ENCODE results near the gene DENND1A. TPM values are rescaled to one million over a fixed set of nuclear protein-coding genes. Genes with fewer than 3 reads are reported as not detected.

DENND1A gene
- total RNA-seq, 1 experiment from 2014 or later, result 23.5 TPM

DNA sequence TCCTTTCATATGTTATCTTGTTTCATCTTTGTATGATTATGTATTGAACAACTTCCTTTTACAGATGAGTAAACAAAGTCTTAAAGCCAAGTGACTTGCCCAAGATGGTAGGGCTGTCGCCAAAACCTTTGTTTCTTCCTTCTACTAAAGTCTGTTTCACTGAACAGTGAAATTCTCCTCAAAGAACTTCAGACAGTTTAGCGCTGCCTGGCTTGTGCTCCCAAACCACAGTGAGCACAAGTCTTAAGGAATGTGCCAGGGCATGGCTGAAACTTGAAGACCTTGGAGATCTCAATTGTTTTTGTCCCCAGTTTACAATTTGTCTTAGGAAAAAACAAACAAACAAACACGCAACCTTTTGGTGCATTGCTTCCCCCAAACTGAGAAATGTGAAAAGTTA is 300.4 kb downstream of the DENND1A start:
- ATAC-seq (no peak), DNase-seq (ENCODE audit: low spot score) (no peak)
- Mint-ChIP-seq H3K27me3 (ENCODE audit: low read depth) (no peaks in the 10 kb centered on the region), H3K4me1 (peaks cover 14% of the 10 kb centered on the region), H3K36me3 (0 out of 2 replicates have a peak, but pooled peaks cover 3% of the 10 kb centered on the region), H3K27ac (no peak overlapping the region), H3K9me3 (no peaks in the 10 kb centered on the region), H3K4me3 (no peak overlapping the region)
- CTCF ChIA-PET, result interaction anchor here (0.6 kb wide), 1 partner anchor 73 kb away, joined by 4 read pairs; no protein-coding TSS in a partner anchor
- POLR2A ChIA-PET, result interaction anchor here (0.7 kb wide), 1 partner anchor 65 kb away, joined by 8 read pairs; no protein-coding TSS in a partner anchor
- no peak for TF ChIP-seq CREM (CRISPR knock-in tag; IDR thresholded peaks at IDR 0.05)
- TF ChIP-seq, protein P1, sequence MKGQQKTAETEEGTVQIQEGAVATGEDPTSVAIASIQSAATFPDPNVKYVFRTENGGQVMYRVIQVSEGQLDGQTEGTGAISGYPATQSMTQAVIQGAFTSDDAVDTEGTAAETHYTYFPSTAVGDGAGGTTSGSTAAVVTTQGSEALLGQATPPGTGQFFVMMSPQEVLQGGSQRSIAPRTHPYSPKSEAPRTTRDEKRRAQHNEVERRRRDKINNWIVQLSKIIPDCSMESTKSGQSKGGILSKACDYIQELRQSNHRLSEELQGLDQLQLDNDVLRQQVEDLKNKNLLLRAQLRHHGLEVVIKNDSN (CRISPR knock-in tag; IDR thresholded peaks at IDR 0.05), result no peak
- TF ChIP-seq, protein P2, sequence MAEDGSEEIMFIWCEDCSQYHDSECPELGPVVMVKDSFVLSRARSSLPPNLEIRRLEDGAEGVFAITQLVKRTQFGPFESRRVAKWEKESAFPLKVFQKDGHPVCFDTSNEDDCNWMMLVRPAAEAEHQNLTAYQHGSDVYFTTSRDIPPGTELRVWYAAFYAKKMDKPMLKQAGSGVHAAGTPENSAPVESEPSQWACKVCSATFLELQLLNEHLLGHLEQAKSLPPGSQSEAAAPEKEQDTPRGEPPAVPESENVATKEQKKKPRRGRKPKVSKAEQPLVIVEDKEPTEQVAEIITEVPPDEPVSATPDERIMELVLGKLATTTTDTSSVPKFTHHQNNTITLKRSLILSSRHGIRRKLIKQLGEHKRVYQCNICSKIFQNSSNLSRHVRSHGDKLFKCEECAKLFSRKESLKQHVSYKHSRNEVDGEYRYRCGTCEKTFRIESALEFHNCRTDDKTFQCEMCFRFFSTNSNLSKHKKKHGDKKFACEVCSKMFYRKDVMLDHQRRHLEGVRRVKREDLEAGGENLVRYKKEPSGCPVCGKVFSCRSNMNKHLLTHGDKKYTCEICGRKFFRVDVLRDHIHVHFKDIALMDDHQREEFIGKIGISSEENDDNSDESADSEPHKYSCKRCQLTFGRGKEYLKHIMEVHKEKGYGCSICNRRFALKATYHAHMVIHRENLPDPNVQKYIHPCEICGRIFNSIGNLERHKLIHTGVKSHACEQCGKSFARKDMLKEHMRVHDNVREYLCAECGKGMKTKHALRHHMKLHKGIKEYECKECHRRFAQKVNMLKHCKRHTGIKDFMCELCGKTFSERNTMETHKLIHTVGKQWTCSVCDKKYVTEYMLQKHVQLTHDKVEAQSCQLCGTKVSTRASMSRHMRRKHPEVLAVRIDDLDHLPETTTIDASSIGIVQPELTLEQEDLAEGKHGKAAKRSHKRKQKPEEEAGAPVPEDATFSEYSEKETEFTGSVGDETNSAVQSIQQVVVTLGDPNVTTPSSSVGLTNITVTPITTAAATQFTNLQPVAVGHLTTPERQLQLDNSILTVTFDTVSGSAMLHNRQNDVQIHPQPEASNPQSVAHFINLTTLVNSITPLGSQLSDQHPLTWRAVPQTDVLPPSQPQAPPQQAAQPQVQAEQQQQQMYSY (CRISPR knock-in tag; IDR thresholded peaks at IDR 0.05), result no peak
- TF ChIP-seq ATF1 (CRISPR knock-in tag; IDR thresholded peaks at IDR 0.05), result no peak
- no peak for TF ChIP-seq TCF7 (CRISPR knock-in tag; IDR thresholded peaks at IDR 0.05; ENCODE audit: low read depth)
- TF ChIP-seq, protein P3, sequence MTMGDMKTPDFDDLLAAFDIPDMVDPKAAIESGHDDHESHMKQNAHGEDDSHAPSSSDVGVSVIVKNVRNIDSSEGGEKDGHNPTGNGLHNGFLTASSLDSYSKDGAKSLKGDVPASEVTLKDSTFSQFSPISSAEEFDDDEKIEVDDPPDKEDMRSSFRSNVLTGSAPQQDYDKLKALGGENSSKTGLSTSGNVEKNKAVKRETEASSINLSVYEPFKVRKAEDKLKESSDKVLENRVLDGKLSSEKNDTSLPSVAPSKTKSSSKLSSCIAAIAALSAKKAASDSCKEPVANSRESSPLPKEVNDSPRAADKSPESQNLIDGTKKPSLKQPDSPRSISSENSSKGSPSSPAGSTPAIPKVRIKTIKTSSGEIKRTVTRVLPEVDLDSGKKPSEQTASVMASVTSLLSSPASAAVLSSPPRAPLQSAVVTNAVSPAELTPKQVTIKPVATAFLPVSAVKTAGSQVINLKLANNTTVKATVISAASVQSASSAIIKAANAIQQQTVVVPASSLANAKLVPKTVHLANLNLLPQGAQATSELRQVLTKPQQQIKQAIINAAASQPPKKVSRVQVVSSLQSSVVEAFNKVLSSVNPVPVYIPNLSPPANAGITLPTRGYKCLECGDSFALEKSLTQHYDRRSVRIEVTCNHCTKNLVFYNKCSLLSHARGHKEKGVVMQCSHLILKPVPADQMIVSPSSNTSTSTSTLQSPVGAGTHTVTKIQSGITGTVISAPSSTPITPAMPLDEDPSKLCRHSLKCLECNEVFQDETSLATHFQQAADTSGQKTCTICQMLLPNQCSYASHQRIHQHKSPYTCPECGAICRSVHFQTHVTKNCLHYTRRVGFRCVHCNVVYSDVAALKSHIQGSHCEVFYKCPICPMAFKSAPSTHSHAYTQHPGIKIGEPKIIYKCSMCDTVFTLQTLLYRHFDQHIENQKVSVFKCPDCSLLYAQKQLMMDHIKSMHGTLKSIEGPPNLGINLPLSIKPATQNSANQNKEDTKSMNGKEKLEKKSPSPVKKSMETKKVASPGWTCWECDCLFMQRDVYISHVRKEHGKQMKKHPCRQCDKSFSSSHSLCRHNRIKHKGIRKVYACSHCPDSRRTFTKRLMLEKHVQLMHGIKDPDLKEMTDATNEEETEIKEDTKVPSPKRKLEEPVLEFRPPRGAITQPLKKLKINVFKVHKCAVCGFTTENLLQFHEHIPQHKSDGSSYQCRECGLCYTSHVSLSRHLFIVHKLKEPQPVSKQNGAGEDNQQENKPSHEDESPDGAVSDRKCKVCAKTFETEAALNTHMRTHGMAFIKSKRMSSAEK (CRISPR knock-in tag; IDR thresholded peaks at IDR 0.05; ENCODE audit: borderline replicate concordance), result no peak
- TF ChIP-seq ZNF219 (CRISPR knock-in tag; IDR thresholded peaks at IDR 0.05; ENCODE audit: borderline replicate concordance), result no peak
- TF ChIP-seq, protein P4, sequence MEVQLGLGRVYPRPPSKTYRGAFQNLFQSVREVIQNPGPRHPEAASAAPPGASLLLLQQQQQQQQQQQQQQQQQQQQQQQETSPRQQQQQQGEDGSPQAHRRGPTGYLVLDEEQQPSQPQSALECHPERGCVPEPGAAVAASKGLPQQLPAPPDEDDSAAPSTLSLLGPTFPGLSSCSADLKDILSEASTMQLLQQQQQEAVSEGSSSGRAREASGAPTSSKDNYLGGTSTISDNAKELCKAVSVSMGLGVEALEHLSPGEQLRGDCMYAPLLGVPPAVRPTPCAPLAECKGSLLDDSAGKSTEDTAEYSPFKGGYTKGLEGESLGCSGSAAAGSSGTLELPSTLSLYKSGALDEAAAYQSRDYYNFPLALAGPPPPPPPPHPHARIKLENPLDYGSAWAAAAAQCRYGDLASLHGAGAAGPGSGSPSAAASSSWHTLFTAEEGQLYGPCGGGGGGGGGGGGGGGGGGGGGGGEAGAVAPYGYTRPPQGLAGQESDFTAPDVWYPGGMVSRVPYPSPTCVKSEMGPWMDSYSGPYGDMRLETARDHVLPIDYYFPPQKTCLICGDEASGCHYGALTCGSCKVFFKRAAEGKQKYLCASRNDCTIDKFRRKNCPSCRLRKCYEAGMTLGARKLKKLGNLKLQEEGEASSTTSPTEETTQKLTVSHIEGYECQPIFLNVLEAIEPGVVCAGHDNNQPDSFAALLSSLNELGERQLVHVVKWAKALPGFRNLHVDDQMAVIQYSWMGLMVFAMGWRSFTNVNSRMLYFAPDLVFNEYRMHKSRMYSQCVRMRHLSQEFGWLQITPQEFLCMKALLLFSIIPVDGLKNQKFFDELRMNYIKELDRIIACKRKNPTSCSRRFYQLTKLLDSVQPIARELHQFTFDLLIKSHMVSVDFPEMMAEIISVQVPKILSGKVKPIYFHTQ (CRISPR knock-in tag; IDR thresholded peaks at IDR 0.05), result no peak
- no peak for TF ChIP-seq PRRX2 (CRISPR knock-in tag; IDR thresholded peaks at IDR 0.05)
- TF ChIP-seq, protein P5, sequence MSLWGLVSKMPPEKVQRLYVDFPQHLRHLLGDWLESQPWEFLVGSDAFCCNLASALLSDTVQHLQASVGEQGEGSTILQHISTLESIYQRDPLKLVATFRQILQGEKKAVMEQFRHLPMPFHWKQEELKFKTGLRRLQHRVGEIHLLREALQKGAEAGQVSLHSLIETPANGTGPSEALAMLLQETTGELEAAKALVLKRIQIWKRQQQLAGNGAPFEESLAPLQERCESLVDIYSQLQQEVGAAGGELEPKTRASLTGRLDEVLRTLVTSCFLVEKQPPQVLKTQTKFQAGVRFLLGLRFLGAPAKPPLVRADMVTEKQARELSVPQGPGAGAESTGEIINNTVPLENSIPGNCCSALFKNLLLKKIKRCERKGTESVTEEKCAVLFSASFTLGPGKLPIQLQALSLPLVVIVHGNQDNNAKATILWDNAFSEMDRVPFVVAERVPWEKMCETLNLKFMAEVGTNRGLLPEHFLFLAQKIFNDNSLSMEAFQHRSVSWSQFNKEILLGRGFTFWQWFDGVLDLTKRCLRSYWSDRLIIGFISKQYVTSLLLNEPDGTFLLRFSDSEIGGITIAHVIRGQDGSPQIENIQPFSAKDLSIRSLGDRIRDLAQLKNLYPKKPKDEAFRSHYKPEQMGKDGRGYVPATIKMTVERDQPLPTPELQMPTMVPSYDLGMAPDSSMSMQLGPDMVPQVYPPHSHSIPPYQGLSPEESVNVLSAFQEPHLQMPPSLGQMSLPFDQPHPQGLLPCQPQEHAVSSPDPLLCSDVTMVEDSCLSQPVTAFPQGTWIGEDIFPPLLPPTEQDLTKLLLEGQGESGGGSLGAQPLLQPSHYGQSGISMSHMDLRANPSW (CRISPR knock-in tag; conservative IDR thresholded peaks at IDR 0.05; ENCODE audit: low read depth), result no peak
- TF ChIP-seq, protein P6, sequence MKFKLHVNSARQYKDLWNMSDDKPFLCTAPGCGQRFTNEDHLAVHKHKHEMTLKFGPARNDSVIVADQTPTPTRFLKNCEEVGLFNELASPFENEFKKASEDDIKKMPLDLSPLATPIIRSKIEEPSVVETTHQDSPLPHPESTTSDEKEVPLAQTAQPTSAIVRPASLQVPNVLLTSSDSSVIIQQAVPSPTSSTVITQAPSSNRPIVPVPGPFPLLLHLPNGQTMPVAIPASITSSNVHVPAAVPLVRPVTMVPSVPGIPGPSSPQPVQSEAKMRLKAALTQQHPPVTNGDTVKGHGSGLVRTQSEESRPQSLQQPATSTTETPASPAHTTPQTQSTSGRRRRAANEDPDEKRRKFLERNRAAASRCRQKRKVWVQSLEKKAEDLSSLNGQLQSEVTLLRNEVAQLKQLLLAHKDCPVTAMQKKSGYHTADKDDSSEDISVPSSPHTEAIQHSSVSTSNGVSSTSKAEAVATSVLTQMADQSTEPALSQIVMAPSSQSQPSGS (CRISPR knock-in tag; IDR thresholded peaks at IDR 0.05; ENCODE audit: borderline replicate concordance, low read depth), result no peak
- TF ChIP-seq NFATC4 (CRISPR knock-in tag; IDR thresholded peaks at IDR 0.05), result no peak
- TF ChIP-seq NFE2L1 (CRISPR knock-in tag; IDR thresholded peaks at IDR 0.05), result no peak
- no peak for TF ChIP-seq MXD4 (CRISPR knock-in tag; IDR thresholded peaks at IDR 0.05; ENCODE audit: borderline replicate concordance)
- TF ChIP-seq ESRRA (CRISPR knock-in tag; IDR thresholded peaks at IDR 0.05; ENCODE audit: borderline replicate concordance), result no peak
